Measurements from ENCODE around the gene PIP4K2A.

DNA sequence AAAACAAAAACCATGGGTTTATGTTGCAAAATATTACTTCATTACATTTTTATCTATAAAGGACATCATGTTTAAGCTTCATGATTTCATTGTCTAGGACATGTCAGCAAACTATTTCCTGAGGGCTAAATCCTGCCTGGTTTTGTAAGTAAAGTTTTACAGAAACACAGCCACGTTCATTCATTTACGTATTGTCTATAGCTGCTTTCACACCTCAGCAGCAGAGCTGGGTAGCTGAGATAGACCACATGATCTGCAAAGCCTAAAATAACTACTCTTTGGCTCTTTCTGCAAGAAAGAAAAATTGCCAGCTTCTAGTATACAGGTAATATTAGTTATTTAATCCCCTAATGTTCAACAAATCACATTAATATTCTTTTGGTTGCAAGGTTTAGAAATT, 12.7 kb upstream of the PIP4K2A start:
- TF ChIP-seq, protein P1, sequence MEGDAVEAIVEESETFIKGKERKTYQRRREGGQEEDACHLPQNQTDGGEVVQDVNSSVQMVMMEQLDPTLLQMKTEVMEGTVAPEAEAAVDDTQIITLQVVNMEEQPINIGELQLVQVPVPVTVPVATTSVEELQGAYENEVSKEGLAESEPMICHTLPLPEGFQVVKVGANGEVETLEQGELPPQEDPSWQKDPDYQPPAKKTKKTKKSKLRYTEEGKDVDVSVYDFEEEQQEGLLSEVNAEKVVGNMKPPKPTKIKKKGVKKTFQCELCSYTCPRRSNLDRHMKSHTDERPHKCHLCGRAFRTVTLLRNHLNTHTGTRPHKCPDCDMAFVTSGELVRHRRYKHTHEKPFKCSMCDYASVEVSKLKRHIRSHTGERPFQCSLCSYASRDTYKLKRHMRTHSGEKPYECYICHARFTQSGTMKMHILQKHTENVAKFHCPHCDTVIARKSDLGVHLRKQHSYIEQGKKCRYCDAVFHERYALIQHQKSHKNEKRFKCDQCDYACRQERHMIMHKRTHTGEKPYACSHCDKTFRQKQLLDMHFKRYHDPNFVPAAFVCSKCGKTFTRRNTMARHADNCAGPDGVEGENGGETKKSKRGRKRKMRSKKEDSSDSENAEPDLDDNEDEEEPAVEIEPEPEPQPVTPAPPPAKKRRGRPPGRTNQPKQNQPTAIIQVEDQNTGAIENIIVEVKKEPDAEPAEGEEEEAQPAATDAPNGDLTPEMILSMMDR (IDR thresholded peaks at IDR 0.05): no peak
- no peak for TF ChIP-seq POLR2A (IDR thresholded peaks at IDR 0.05)
